ENCODE data around the gene RHOF.

DNA sequence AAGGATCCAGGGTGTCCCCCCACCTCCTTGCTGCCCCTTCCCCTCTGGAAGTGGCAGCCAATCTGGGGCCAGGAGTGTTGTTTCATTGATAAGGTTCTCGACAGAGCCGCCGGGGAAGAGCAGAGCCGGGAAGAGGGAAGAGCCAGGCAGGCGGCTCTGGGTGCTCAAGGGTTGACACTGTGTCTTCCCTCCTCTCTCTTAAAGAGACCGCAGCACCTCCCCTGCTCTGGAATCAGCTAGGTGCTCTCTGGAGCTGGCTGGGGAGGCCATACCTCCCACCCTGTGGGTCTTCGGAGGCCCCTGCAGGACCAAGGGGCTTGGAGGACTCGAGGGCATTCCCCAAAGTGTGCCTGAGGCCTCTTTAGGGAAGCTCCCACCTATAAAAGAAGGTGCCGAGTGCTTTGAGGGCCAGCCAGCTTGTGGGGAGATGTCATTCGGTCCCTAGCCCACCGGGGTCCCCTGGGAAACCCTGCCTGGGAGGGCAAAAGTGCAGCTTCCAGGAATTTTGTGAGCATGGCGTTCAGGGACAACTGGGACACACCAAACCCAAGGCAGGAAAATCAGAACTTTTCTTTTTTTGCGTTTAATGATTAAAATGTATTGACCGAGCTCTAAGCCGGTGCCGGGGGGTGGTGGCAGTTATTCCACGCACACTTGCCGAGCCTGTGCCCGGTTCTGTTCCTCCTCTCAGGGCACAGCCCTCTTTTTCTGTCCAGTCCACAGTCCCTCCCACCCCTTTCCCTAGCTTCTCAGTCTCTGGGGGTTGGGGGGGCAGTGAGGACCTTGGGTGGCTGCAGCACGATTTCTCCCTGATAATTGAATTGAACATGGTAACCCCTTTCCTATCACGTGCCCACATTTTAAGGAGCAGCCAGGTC is 13.3 kb upstream of the RHOF start:
- no peak for TF ChIP-seq SUZ12 (IDR thresholded peaks at IDR 0.05)
- TF ChIP-seq SP1 (IDR thresholded peaks at IDR 0.05) = no peak
- TF ChIP-seq FOXM1 (IDR thresholded peaks at IDR 0.05; ENCODE audit: borderline replicate concordance) = no peak
- TF ChIP-seq FOXA1 (IDR thresholded peaks at IDR 0.05) = no peak
